Ramos (cell line): ENCODE data around the gene CDC37L1.

Experiments used
- in situ Hi-C: fragments of 300-500 bp; cut with MboI; formaldehyde crosslinking; loops from one replicate; pipeline ENCODE4 v1.14.3; 2022; ENCODE audit warnings: low sequenced_read_pairs; ENCODE audit not compliant: unreplicated experiment

The CDC37L1 gene

GRCh38 chr9:4709380-4709779, 30.0 kb downstream of the CDC37L1 start:
- in situ Hi-C loops, result no loop called here

- in situ Hi-C loops, result no loop called here
These were observed 34.5 kb downstream of the CDC37L1 start for GRCh38 chr9:4713849-4714248.

DNA sequence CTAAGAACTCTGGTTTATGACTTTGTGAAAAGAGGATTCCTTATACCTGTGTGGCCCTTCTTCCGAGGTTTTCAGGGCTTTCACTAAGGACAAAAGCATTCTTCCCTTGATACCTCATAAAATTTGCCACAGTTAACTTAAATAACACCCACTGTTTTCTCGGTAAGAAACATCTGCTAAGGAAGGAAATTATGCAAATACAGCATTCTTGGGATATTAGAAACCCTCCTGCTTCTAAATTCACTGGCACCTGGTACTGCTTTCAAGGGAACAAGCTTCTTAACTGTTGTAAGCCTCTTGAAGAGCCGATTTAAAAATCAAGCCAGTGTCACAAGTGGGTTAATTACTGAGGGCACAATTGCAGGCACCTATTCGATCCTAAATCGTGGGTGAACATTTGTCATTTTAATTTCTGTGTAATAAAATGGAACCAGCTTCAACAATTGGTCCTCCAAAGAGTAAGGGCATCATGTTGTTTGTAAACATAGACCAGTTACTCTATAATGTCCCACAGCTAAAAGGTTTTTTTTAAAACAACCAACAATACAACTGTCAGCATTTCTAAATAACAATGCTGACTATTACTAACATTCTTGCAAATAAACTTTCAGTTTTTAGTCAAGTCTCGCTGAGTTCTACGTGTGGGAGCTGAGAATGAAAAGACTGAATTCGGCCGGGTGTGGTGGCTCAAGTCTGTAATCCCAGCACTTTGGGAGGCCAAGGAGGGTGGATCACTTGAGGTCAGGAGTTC, 35.1 kb downstream of the CDC37L1 start:
- in situ Hi-C loops, result no loop called here

DNA sequence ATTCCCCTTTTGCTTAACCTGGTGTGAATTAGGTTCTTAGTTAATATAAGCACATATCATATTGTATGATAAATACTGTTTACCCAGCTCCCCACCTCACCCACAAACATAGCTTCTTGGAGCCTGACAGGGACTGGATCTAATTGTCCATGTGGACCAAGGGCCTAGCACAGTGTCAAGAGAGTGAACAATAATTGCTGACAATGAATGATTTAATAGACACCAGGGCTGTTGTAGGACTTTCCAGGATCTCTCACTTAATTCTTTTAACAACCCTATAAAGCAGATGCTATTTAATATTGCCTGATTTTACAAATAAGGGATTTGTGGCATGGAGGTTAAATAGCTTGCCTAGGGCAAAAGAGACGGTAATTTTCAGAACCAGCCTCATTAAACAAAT, 36.8 kb downstream of the CDC37L1 start:
- in situ Hi-C loops, result no loop called here

DNA sequence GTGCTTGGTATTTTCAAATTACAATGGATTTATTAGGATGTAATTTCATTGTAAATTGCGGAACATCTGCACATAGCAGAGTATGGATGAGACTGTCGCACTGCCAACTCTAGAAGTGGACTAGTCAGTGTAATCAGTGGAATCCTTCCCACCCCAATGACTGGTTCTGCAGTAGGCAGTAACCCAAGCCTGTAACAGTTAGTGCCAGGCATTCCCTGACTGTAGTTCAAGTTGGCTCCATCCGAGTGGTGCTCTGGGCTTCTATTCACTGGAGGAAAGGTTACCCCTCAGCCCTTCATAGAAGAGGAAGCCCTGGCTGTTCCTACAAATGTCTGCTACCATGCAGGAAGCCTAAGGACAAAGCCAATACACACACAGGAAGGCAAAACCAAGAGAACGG, 38.4 kb downstream of the CDC37L1 start:
- in situ Hi-C loops, result no loop called here

- in situ Hi-C loops, result no loop called here
These were observed 39.5 kb downstream of the CDC37L1 start for GRCh38 chr9:4718911-4719310.

- in situ Hi-C loops, result no loop called here
These were observed 42.4 kb downstream of the CDC37L1 start for GRCh38 chr9:4721736-4722135.

- in situ Hi-C loops, result no loop called here
These were observed 46.5 kb downstream of the CDC37L1 start for GRCh38 chr9:4725706-4726442.

GRCh38 chr9:4727593-4727992, 48.2 kb downstream of the CDC37L1 start:
- in situ Hi-C loops, result no loop called here

- in situ Hi-C loops, result no loop called here
These were observed 53.5 kb downstream of the CDC37L1 start for GRCh38 chr9:4732890-4733289.

DNA sequence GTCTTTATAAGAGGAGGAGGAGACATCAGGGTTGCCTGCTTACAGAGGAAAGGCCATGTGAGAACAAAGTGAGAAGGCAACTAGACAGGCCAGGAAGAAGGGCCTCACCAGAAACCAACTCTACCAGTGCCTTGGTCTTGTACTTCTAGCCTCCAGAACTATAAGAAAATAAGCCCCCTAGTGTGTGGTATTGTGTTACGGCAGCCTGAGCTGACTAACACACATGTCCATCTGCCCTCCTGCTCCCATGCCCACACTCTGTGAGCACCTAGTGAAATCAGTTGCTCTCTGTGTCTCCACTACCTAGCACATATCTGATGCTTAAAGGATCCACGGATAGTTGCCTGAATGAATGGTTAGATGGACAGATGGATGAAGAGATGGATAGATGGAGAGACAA, 54.8 kb downstream of the CDC37L1 start:
- in situ Hi-C loops, result no loop called here

- in situ Hi-C loops, result no loop called here
These were observed 59.7 kb downstream of the CDC37L1 start for GRCh38 chr9:4738866-4739586.

DNA sequence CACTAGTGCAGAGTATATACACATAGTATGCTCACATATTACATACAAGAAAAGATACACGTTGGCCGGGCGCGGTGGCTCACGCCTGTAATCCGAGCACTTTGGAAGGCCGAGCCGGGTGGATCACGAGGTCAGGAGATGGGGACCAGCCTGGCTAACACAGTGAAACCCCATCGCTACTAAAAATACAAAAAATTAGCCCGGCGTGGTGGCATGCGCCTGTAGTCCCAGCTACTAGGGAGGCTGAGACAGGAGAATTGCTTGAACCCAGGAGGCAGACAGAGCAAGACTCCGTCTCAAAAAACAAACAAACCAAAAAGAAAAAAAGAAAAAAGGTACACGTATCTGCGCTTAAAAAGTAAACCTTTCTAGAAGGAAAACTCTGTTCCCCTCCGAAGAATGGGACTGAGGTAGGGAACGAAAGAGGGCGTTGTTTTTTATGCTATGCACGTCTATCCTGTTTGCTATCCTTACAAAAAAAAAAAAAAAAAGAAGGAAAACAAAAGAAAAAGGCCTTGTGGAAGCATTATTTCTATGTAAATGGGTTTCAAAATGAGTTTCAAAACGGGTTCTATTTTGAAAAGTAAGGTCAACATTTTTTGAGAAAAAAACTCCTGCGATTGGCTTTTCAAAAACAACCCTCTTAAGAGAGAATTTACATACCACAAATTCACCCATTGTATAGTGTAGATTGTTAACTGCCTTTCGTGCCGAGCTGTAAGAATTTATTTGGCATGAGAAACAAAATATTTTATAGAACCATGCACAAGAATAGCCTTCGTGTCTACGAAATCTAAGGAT, 60.4 kb downstream of the CDC37L1 start:
- in situ Hi-C loops, result loop anchor here (10.0 kb wide), 1 partner anchor 695 kb away; the partner anchor contains the start of gene PLGRKT

GRCh38 chr9:4740388-4740637, 60.9 kb downstream of the CDC37L1 start:
- in situ Hi-C loops, result loop anchor here (10.0 kb wide), 1 partner anchor 694 kb away; the partner anchor contains the start of gene PLGRKT

- in situ Hi-C loops, result loop anchor here (10.0 kb wide), 1 partner anchor 694 kb away; the partner anchor contains the start of gene PLGRKT
These were observed 61.4 kb downstream of the CDC37L1 start, which contains the start of gene AK3 for GRCh38 chr9:4740638-4741364. Gene AK3 (minus strand): TSS chr9:4741202. CDS start chr9:4741087, 115 bp downstream.

DNA sequence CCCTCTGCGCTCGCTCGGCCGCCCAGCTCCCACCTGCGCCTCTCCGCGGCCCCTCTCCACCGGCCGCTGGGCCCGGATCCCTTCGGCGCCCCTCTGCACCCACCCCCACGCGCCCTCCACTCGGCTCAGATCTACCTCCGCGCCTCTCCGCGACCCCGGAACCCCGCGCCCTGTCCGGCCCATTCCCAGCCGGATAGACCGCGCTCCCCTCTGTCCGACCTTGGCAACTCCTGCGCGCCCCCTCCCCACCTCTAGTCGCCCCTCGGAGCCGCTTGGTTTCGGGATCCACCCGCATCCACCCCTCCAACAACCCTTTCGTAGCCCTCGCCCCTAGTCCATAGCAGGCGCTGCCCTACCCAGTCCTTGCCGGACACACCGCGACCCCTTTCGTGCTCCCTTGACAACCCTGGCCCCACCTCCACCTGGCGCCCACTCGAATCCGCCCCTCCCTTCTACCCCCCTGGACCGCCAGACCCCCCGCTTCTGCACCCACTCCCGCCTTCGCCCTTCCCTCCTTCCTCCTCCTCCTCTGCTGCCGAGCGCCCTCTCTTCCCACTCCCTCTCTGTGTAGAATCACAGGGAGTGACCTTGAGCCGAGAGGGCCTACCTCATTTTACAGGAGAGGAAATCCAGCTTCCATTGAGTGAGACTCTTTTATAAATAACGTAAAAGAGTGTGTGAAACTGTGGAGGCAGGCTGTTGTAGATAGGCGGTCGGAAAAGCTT, 62.2 kb downstream of the CDC37L1 start:
- in situ Hi-C loops, result loop anchor here (10.0 kb wide), 1 partner anchor 693 kb away; the partner anchor contains the start of gene PLGRKT

DNA sequence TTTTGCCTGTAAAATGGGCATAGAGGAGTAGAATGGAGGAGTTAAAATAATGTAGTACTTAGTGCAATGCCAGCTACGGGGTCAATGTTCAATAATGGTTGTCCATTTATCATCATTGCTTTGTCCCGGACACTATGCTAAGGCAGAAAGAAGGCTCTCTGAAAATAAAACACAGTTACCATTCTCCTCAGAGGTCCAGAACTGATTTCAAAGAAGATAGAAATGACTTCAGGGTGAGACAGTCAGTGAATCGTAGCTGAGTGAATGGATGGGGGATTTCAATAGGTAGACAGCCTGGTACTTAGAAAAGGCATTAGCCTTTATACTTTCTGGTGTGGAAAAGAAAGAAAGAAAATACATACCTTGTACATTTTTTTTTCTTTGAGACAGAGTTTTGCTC, 62.9 kb downstream of the CDC37L1 start:
- in situ Hi-C loops, result loop anchor here (10.0 kb wide), 1 partner anchor 693 kb away; the partner anchor contains the start of gene PLGRKT

DNA sequence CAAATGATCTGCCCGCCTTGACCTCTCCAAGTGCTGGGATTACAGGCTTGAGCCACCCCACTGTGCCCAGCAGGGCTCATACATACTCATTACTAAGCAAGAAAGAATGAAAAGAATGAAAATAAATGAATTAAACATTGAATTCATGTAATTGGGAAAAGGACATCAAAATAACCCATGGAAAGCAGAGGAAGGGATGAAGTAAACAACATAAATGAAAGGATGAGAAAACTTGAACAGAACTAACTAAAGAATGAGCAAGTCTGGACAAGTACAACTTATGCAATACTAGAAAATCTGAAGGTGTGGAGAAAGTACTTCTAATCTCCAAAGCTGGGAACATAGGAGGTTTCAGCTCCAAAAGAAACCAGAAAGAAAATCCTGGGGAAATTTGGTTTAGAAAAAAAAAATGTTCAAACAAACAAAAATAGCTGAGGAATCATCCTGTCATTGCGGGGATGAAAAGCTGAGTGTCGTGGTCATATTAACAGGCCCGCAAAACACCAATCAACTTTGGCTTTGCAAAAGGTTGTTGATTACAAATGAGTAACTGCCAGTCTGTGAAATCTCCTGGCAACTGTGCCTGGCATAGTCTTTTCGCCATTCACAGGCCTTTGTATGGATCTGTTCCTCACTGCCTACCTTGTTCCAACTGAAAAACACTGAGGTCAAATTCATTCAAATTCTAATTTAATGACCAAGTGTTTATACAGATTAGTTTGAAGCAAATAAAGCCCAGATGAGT, 63.9 kb downstream of the CDC37L1 start:
- in situ Hi-C loops, result loop anchor here (10.0 kb wide), 1 partner anchor 691 kb away; the partner anchor contains the start of gene PLGRKT
